Neuronal stem cell (in vitro differentiated cells): ENCODE data around the gene PHETA1.

Experiments used
- DNase-seq: peaks from one replicate; pipeline ENCODE4 v3.0.0-alpha.2; 2013; ENCODE audit warnings: low spot score
- H2AFZ ChIP-seq: one replicate; pipeline ENCODE4 v1.6.1; 2013; ENCODE audit warnings: mild to moderate bottlenecking, low read length, inconsistent platforms
- H2AK5ac ChIP-seq: 2 replicates; pipeline ENCODE4 v1.6.1; 2013; ENCODE audit warnings: low read depth, mild to moderate bottlenecking, inconsistent platforms, low read length, moderate library complexity, mixed read lengths
- H2BK120ac ChIP-seq: 2 replicates; pipeline ENCODE4 v1.6.1; 2013; ENCODE audit warnings: low read depth, mild to moderate bottlenecking, inconsistent platforms, low read length, moderate library complexity, mixed read lengths
- H2BK12ac ChIP-seq: one replicate; pipeline ENCODE4 v1.6.1; 2013; ENCODE audit warnings: low read length, inconsistent platforms
- H2BK15ac ChIP-seq: 2 replicates; pipeline ENCODE4 v1.6.1; 2013; ENCODE audit warnings: mild to moderate bottlenecking, low read length, inconsistent platforms, mixed read lengths
- H2BK5ac ChIP-seq: one replicate; pipeline ENCODE4 v1.6.1; 2013; ENCODE audit warnings: inconsistent platforms, mild to moderate bottlenecking, low read length, moderate library complexity
- H3K14ac ChIP-seq: one replicate; pipeline ENCODE4 v1.6.1; 2013; ENCODE audit warnings: low read length, inconsistent platforms
- H3K18ac ChIP-seq: 2 replicates; pipeline ENCODE4 v1.6.1; 2013; ENCODE audit warnings: low read length, inconsistent platforms
- H3K23ac ChIP-seq: 2 replicates; pipeline ENCODE4 v1.6.1; 2013; ENCODE audit warnings: low read depth, mild to moderate bottlenecking, mixed read lengths, low read length, inconsistent platforms; ENCODE audit not compliant: poor library complexity
- H3K27ac ChIP-seq: replicated peaks from 3 replicates; pipeline ENCODE4 v1.5.1; 2013; ENCODE audit warnings: low read length, inconsistent platforms
- H3K27me3 ChIP-seq, 3 experiments: 2 replicates each; pipeline ENCODE4 v1.6.1; 2013; ENCODE audit warnings: low read length in 3 of 3, mild to moderate bottlenecking in 2 of 3, inconsistent platforms in 1 of 3, low read depth in 1 of 3, mixed read lengths in 1 of 3, moderate library complexity in 1 of 3; ENCODE audit not compliant: control insufficient read depth in 3 of 3, insufficient read depth in 3 of 3
- H3K36me3 ChIP-seq, 2 donors: replicated peaks in 1 of 2; 2 replicates each; pipeline ENCODE4 v1.6.1; 2013; ENCODE audit warnings: low read length in 2 of 2; ENCODE audit not compliant: control insufficient read depth in 2 of 2, insufficient read depth in 2 of 2
- H3K4ac ChIP-seq: 2 replicates; pipeline ENCODE4 v1.6.1; 2013; ENCODE audit warnings: inconsistent platforms, mild to moderate bottlenecking, low read length, moderate library complexity
- H3K4me1 ChIP-seq, 2 donors: 1 replicate in 1 of 2; 2 replicates in 1 of 2; pipeline ENCODE4 v1.6.1; 2013; ENCODE audit warnings: low read length in 2 of 2, low read depth in 1 of 2; ENCODE audit not compliant: control insufficient read depth in 2 of 2, insufficient read depth in 1 of 2
- H3K4me2 ChIP-seq: one replicate; pipeline ENCODE4 v1.6.1; 2013; ENCODE audit warnings: mild to moderate bottlenecking, low read length, inconsistent platforms; ENCODE audit not compliant: insufficient read depth, poor library complexity, severe bottlenecking
- H3K4me3 ChIP-seq, 2 donors: 2 replicates each; pipeline ENCODE4 v1.5.1; 2013; ENCODE audit warnings: low read length in 2 of 2, mild to moderate bottlenecking in 2 of 2, inconsistent platforms in 1 of 2, moderate library complexity in 1 of 2
- H3K79me1 ChIP-seq: one replicate; pipeline ENCODE4 v1.6.1; 2013; ENCODE audit warnings: low read depth, mild to moderate bottlenecking, inconsistent platforms, low read length, moderate library complexity
- H3K9ac ChIP-seq: one replicate; pipeline ENCODE4 v1.6.1; 2013; ENCODE audit warnings: mild to moderate bottlenecking, low read depth, low read length, inconsistent platforms; ENCODE audit not compliant: poor library complexity
- H3K9me3 ChIP-seq, 2 donors: replicated peaks in 1 of 2; 2 replicates each; pipeline versions ENCODE3 to v1.6.1; 2013; ENCODE audit warnings: low read length in 2 of 2, mild to moderate bottlenecking in 2 of 2, inconsistent platforms in 1 of 2, low read depth in 1 of 2, mixed read lengths in 1 of 2, moderate library complexity in 1 of 2; ENCODE audit not compliant: control insufficient read depth in 2 of 2, insufficient read depth in 1 of 2
- H4K8ac ChIP-seq: one replicate; pipeline ENCODE4 v1.6.1; 2013; ENCODE audit warnings: low read depth, mild to moderate bottlenecking, inconsistent platforms, low read length, moderate library complexity
- H4K91ac ChIP-seq: one replicate; pipeline ENCODE4 v1.6.1; 2013; ENCODE audit warnings: low read length, low read depth, mild to moderate bottlenecking, inconsistent platforms; ENCODE audit not compliant: poor library complexity
- WGBS, 2 donors: extraction: QIAGEN DNeasy Blood & Tissue Kit; methylation state at CpG; one replicate each; pipeline ENCODE4 v1.1.7; 2013; ENCODE audit warnings: missing lambda C conversion rate in 2 of 2, mixed read lengths in 1 of 2; ENCODE audit not compliant: insufficient read length in 2 of 2, insufficient replicate concordance in 1 of 2; ENCODE audit errors: extremely low coverage in 2 of 2; 5-methylcytosine and 5-hydroxymethylcytosine counted together

Gene PHETA1

GRCh38 chr12:111387747-111388323 is 18.9 kb upstream of the PHETA1 start:
- Histone ChIP-seq H2BK12ac (no peak overlapping the region), H4K8ac (no peak overlapping the region), H2AK5ac (no peak overlapping the region), H3K79me1 (no peaks in the 10 kb centered on the region), H3K23ac (no peak overlapping the region), H2BK5ac (no peak overlapping the region), H3K4ac (no peak overlapping the region), H2BK120ac (no peak overlapping the region), H3K4me3 (no peak overlapping the region), H3K36me3 (no peaks in the 10 kb centered on the region), H3K27ac (no peak overlapping the region), H3K4me1 (peaks cover 0 to 7% of the 10 kb centered on the region in 2 donors), H3K18ac (no peak overlapping the region), H3K9me3 (no peaks in the 10 kb centered on the region), H3K14ac (no peak overlapping the region), H3K4me2 (no peak overlapping the region), H4K91ac (no peak overlapping the region), H2AFZ (peak overlapping the region; percentile 70), H2BK15ac (no peak overlapping the region), H3K27me3 (no peaks in the 10 kb centered on the region), H3K9ac (no peak overlapping the region)
- no CpG with 5 or more reads among the region's 9 CpGs for WGBS, 2 donors
- DNase-seq: no peak

GRCh38 chr12:111386885-111387284 is 18.0 kb upstream of the PHETA1 start:
- H3K36me3 ChIP-seq: no peaks in the 10 kb centered on the region
- H2BK120ac ChIP-seq: no peak overlapping the region
- no peak overlapping the region for H3K23ac ChIP-seq
- no peak overlapping the region for H3K4me3 ChIP-seq
- peak overlapping the region; percentile 50 for H2AFZ ChIP-seq
- H3K4me2 ChIP-seq: no peak overlapping the region
- H4K8ac ChIP-seq: no peak overlapping the region
- no peak overlapping the region for H3K9ac ChIP-seq
- peaks cover 0 to 7% of the 10 kb centered on the region in 2 donors for H3K4me1 ChIP-seq
- no peak overlapping the region for H2AK5ac ChIP-seq
- no peaks in the 10 kb centered on the region for H3K79me1 ChIP-seq
- DNase-seq: no peak
- no peak overlapping the region for H3K14ac ChIP-seq
- no peaks in the 10 kb centered on the region for H3K9me3 ChIP-seq
- no peak overlapping the region for H2BK15ac ChIP-seq
- H2BK5ac ChIP-seq: no peak overlapping the region
- H4K91ac ChIP-seq: no peak overlapping the region
- no peak overlapping the region for H3K18ac ChIP-seq
- no peaks in the 10 kb centered on the region for H3K27me3 ChIP-seq
- H3K4ac ChIP-seq: no peak overlapping the region
- H3K27ac ChIP-seq: no peak overlapping the region
- H2BK12ac ChIP-seq: no peak overlapping the region
- WGBS, 2 donors: no CpG with 5 or more reads among the region's 3 CpGs

- Histone ChIP-seq H3K27ac (no peak overlapping the region), H3K4ac (no peak overlapping the region), H3K14ac (no peak overlapping the region), H3K18ac (no peak overlapping the region), H3K79me1 (no peaks in the 10 kb centered on the region), H2BK120ac (no peak overlapping the region), H3K4me1 (peaks cover 0 to 7% of the 10 kb centered on the region in 2 donors), H3K9ac (no peak overlapping the region), H2AFZ (no peak overlapping the region), H3K4me3 (no peak overlapping the region), H2BK5ac (no peak overlapping the region), H4K91ac (no peak overlapping the region), H2BK12ac (no peak overlapping the region), H3K27me3 (peaks cover 0 to 2% (median 0%) of the 10 kb centered on the region in 3 experiments), H3K36me3 (no peaks in the 10 kb centered on the region), H2AK5ac (no peak overlapping the region), H2BK15ac (no peak overlapping the region), H3K4me2 (no peak overlapping the region), H4K8ac (no peak overlapping the region), H3K9me3 (no peaks in the 10 kb centered on the region), H3K23ac (no peak overlapping the region)
- DNase-seq: no peak
- no CpG with 5 or more reads among the region's 5 CpGs for WGBS, 2 donors
These were observed 15.7 kb upstream of the PHETA1 start for GRCh38 chr12:111384596-111384995.

- Histone ChIP-seq H3K27ac (no peak overlapping the region), H3K79me1 (no peaks in the 10 kb centered on the region), H3K23ac (no peak overlapping the region), H3K9me3 (no peaks in the 10 kb centered on the region), H2BK15ac (no peak overlapping the region), H2AFZ (no peak overlapping the region), H2BK120ac (no peak overlapping the region), H3K27me3 (peaks cover 0 to 2% (median 0%) of the 10 kb centered on the region in 3 experiments), H4K91ac (no peak overlapping the region), H3K36me3 (no peaks in the 10 kb centered on the region), H3K4me2 (no peak overlapping the region), H3K4me1 (no peaks in the 10 kb centered on the region), H2BK12ac (no peak overlapping the region), H3K9ac (no peak overlapping the region), H4K8ac (no peak overlapping the region), H3K14ac (no peak overlapping the region), H3K4me3 (no peak overlapping the region), H3K18ac (peak overlapping the region; percentile 8), H3K4ac (no peak overlapping the region), H2BK5ac (no peak overlapping the region), H2AK5ac (no peak overlapping the region)
- DNase-seq: no peak
- no CpG with 5 or more reads among the region's 6 CpGs for WGBS, 2 donors
These were observed 11.2 kb upstream of the PHETA1 start for GRCh38 chr12:111379942-111380554.
